Mucosa of descending colon (tissue), 3 donors: ENCODE measurements around the gene BANP. TPM values are rescaled to one million over a fixed set of nuclear protein-coding genes. Genes with fewer than 3 reads are reported as not detected.
"Not testable (repeated sequence)": the region's sequence is repeated elsewhere in the genome, so short reads cannot be mapped to it uniquely, and the experiment has no call there.

Source experiments
- ATAC-seq: fragments of 200-7000 bp; cut with Tn5 transposase; one replicate; pipeline ENCODE4 v1.9.1; 2020; ENCODE audit warnings: mild to moderate bottlenecking, moderate library complexity
- DNase-seq, 3 donors: peaks; one replicate each; pipeline ENCODE4 v3.0.0-alpha.2; 2020
- H3K36me3 ChIP-seq: fragments of 200-600 bp; one replicate; pipeline ENCODE4 v1.8.0; 2021; ENCODE audit warnings: low read depth, mild to moderate bottlenecking
- H3K4me1 ChIP-seq: fragments of 200-600 bp; one replicate; pipeline ENCODE4 v1.8.0; 2021; ENCODE audit warnings: low read depth, mild to moderate bottlenecking
- H3K4me3 ChIP-seq: fragments of 200-600 bp; one replicate; pipeline ENCODE4 v1.8.0; 2021; ENCODE audit warnings: mild to moderate bottlenecking
- H3K9me3 ChIP-seq: fragments of 200-600 bp; one replicate; pipeline ENCODE4 v1.8.0; 2021; ENCODE audit warnings: mild to moderate bottlenecking
- CTCF ChIP-seq: fragments of 200-600 bp; IDR thresholded peaks from one replicate; pipeline ENCODE4 v1.8.0; 2022; ENCODE audit warnings: antibody characterized with exemption, mild to moderate bottlenecking
- intact Hi-C, 2 donors: fragments of 100-400 bp; cut with DNase I in 1 of 2; cut with micrococcal nuclease in 1 of 2; formaldehyde crosslinking; loops; one replicate each; pipeline versions ENCODE4 v1.11.0 to v1.11.1; 2022; cut with DNase I, micrococcal nuclease
- total RNA-seq, 3 donors: library from RNA; stranded (reverse); fragmentation: NEBNext Ultra II Directional in 2 of 3; extraction: Animal tissue kit (Norgen Biotek cat#: 25700) in 2 of 3; gene quantifications; one replicate each; pipeline versions ENCODE4 v1.2.1 to v1.2.4, GENCODE V29; 2021 to 2023
- donor health status: DM: no; HTN: no; CAD: no; lungs with moderate emphysema.
- donor health status: DM: no; HTN: no; CAD: no.
- donor health status: DM: no; HTN: yes; CAD: no.

BANP gene
- total RNA-seq, 3 donors from 2014 or later: 24.4 to 36.0 (median 26.1) TPM

GRCh38 chr16:87926246-87927194, 24.7 kb upstream of the BANP start:
- no peak for DNase-seq
- H3K9me3 ChIP-seq: no peaks in the 10 kb centered on the region
- TF ChIP-seq CTCF: no peak
- no peaks in the 10 kb centered on the region for H3K36me3 ChIP-seq
- intact Hi-C loops: no loop called here
- H3K4me3 ChIP-seq: no peak overlapping the region
- no peak for ATAC-seq
- H3K4me1 ChIP-seq: no peaks in the 10 kb centered on the region

- Histone ChIP-seq H3K4me1 (no peaks in the 10 kb centered on the region), H3K9me3 (no peaks in the 10 kb centered on the region), H3K36me3 (no peaks in the 10 kb centered on the region), H3K4me3 (no peak overlapping the region)
- intact Hi-C loops: no loop called here
- DNase-seq: no peak
- no peak for TF ChIP-seq CTCF
- no peak for ATAC-seq
Measured at GRCh38 chr16:87927195-87927562, 24.1 kb upstream of the BANP start.

GRCh38 chr16:87929986-87930385, 21.2 kb upstream of the BANP start:
- intact Hi-C loops: no loop called here
- ATAC-seq: no peak

GRCh38 chr16:87930456-87930855, 20.8 kb upstream of the BANP start:
- no peaks in the 10 kb centered on the region for H3K4me1 ChIP-seq
- H3K36me3 ChIP-seq: no peaks in the 10 kb centered on the region
- no peak for DNase-seq
- intact Hi-C loops: no loop called here
- H3K9me3 ChIP-seq: no peaks in the 10 kb centered on the region
- no peak for ATAC-seq
- no peak overlapping the region for H3K4me3 ChIP-seq
- no peak for TF ChIP-seq CTCF

More at GRCh38 chr16:87929986-87930385, 21.2 kb upstream of the BANP start:
- H3K4me3 ChIP-seq: no peak overlapping the region
- H3K4me1 ChIP-seq: no peaks in the 10 kb centered on the region
- TF ChIP-seq CTCF: no peak
- H3K9me3 ChIP-seq: no peaks in the 10 kb centered on the region
- DNase-seq: no peak
- no peaks in the 10 kb centered on the region for H3K36me3 ChIP-seq

- no peak overlapping the region for H3K4me3 ChIP-seq
- no peak for DNase-seq
- no peaks in the 10 kb centered on the region for H3K9me3 ChIP-seq
- ATAC-seq: no peak
- no peaks in the 10 kb centered on the region for H3K36me3 ChIP-seq
- no peaks in the 10 kb centered on the region for H3K4me1 ChIP-seq
- intact Hi-C loops: no loop called here
- TF ChIP-seq CTCF: no peak
Measured at GRCh38 chr16:87931504-87931903, 19.7 kb upstream of the BANP start.

- H3K4me1 ChIP-seq, H3K4me3 ChIP-seq, DNase-seq, intact Hi-C loops, H3K36me3 ChIP-seq, H3K9me3 ChIP-seq, ATAC-seq: not testable (repeated sequence)
Measured at GRCh38 chr16:87932475-87933139, 18.6 kb upstream of the BANP start.
